ENCODE data around the gene HLA-DPB1.

DNA sequence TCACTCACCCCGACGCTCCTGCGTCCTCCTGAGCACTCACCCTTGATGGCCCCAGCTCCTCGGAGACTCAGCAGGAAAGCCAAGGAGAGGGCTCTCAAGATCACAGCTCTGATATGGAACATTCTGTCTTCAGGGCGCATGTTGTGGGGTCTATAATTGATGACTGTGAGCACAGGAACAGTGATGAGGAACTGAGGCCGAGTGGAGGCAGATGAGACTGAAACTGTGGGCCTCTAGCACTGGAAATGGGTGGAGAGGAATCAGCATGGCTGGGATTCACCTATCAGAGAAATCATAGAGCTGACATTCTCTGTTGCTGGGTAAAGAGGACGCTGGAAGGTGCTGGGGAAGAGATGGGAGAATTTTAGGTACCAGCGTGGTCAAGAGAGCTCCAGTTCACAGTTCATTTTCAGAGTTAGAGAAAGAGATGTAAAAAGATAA, 2.3 kb upstream of the HLA-DPB1 start, which contains the start of gene HLA-DPA1:
- TF ChIP-seq, protein P1, sequence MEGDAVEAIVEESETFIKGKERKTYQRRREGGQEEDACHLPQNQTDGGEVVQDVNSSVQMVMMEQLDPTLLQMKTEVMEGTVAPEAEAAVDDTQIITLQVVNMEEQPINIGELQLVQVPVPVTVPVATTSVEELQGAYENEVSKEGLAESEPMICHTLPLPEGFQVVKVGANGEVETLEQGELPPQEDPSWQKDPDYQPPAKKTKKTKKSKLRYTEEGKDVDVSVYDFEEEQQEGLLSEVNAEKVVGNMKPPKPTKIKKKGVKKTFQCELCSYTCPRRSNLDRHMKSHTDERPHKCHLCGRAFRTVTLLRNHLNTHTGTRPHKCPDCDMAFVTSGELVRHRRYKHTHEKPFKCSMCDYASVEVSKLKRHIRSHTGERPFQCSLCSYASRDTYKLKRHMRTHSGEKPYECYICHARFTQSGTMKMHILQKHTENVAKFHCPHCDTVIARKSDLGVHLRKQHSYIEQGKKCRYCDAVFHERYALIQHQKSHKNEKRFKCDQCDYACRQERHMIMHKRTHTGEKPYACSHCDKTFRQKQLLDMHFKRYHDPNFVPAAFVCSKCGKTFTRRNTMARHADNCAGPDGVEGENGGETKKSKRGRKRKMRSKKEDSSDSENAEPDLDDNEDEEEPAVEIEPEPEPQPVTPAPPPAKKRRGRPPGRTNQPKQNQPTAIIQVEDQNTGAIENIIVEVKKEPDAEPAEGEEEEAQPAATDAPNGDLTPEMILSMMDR (conservative IDR thresholded peaks at IDR 0.05; ENCODE audit: low read depth, low read length), result no peak
- TF ChIP-seq EZH2 (IDR thresholded peaks at IDR 0.05; ENCODE audit: borderline replicate concordance, low read depth, low read length, poor library complexity, severe bottlenecking), result no peak
